ENCODE data around the gene MLLT1.

GRCh38 chr19:6270076-6270745 is 9.6 kb downstream of the MLLT1 start:
- TF ChIP-seq EZH2phosphoT487 (IDR thresholded peaks at IDR 0.05) (no peak), CTCF (IDR thresholded peaks at IDR 0.05) (no peak)
